ENCODE data around the gene RNF5. TPM values are rescaled to one million over a fixed set of nuclear protein-coding genes. Genes with fewer than 3 reads are reported as not detected.

RNF5 gene
- total RNA-seq: 100 to 1,000 TPM in 1 of 2 donors, 10 to 100 TPM in 1; 98.6 to 129 TPM

- Histone ChIP-seq H3K27ac (peak within 1 kb of the TSS; percentile 93), H3K9me3 (no peaks in the 10 kb centered on the region), H3K27me3 (replicated peaks; ENCODE audit: insufficient read depth) (no peaks in the 10 kb centered on the region), H3K4me1 (replicated peaks) (no peaks in the 10 kb centered on the region), H3K4me3 (peak within 1 kb of the TSS; percentile 50 to 59), H3K36me3 (peaks cover 0 to 5% of the 10 kb centered on the region in 2 donors)
- WGBS: under 1% methylated on average over 33 of the region's 33 CpGs
- peak; percentile 99 for DNase-seq (ENCODE audit: low spot score)
- TF ChIP-seq CTCF (IDR thresholded peaks at IDR 0.05) (no peak), POLR2A (IDR thresholded peaks at IDR 0.05) (no peak), POLR2AphosphoS5 (IDR thresholded peaks at IDR 0.05) (peak; percentile 97)
- intact Hi-C loops (cut with DNase I): loop anchor here (5.0 kb wide), 1 partner anchor 281 kb away; the partner anchor contains the start of gene EHMT2
These were observed at the start of gene RNF5 for GRCh38 chr6:32177788-32178546. Gene RNF5, plus strand, starts transcription at chr6:32178405. Its CDS starts 107 bp downstream, at chr6:32178512.

GRCh38 chr6:32128751-32129296 lies 49.4 kb upstream of the RNF5 start:
- DNase-seq (ENCODE audit: low spot score): no peak
- H3K36me3 ChIP-seq: no peaks in the 10 kb centered on the region
- peaks cover 22% of the 10 kb centered on the region for H3K4me1 ChIP-seq (replicated peaks)
- TF ChIP-seq CTCF (IDR thresholded peaks at IDR 0.05): no peak
- no peak for TF ChIP-seq POLR2A (IDR thresholded peaks at IDR 0.05)
- TF ChIP-seq POLR2AphosphoS5 (IDR thresholded peaks at IDR 0.05): no peak
- H3K9me3 ChIP-seq: no peaks in the 10 kb centered on the region
- peak overlapping the region; percentile 58 to 67 for H3K4me3 ChIP-seq
- intact Hi-C loops (cut with DNase I): no loop called here
- 85% methylated on average over 13 of the region's 13 CpGs for WGBS
- H3K27ac ChIP-seq: peak overlapping the region; percentile 94 to 95
- H3K27me3 ChIP-seq (replicated peaks; ENCODE audit: insufficient read depth): no peaks in the 10 kb centered on the region

GRCh38 chr6:32129297-32130088 lies 48.7 kb upstream of the RNF5 start:
- peak overlapping the region; percentile 58 to 67 for H3K4me3 ChIP-seq
- TF ChIP-seq CTCF (IDR thresholded peaks at IDR 0.05) (no peak), POLR2AphosphoS5 (IDR thresholded peaks at IDR 0.05) (no peak), POLR2A (IDR thresholded peaks at IDR 0.05) (no peak)
- peak overlapping the region; percentile 94 to 95 for H3K27ac ChIP-seq
- no peaks in the 10 kb centered on the region for H3K9me3 ChIP-seq
- peaks cover 22% of the 10 kb centered on the region for H3K4me1 ChIP-seq (replicated peaks)
- intact Hi-C loops (cut with DNase I): loop anchor here (2.0 kb wide), 1 partner anchor 21 kb away; the partner anchor contains the start of gene PRRT1
- H3K27me3 ChIP-seq (replicated peaks; ENCODE audit: insufficient read depth): no peaks in the 10 kb centered on the region
- DNase-seq (ENCODE audit: low spot score): no peak
- WGBS: 29% methylated on average over 22 of the region's 22 CpGs
- no peaks in the 10 kb centered on the region for H3K36me3 ChIP-seq

- Histone ChIP-seq H3K4me3 (no peak overlapping the region), H3K9me3 (no peaks in the 10 kb centered on the region), H3K36me3 (no peaks in the 10 kb centered on the region), H3K27ac (no peak overlapping the region), H3K27me3 (replicated peaks; ENCODE audit: insufficient read depth) (no peaks in the 10 kb centered on the region), H3K4me1 (replicated peaks) (peaks cover 19% of the 10 kb centered on the region)
- TF ChIP-seq CTCF (IDR thresholded peaks at IDR 0.05) (no peak), POLR2A (IDR thresholded peaks at IDR 0.05) (no peak), POLR2AphosphoS5 (IDR thresholded peaks at IDR 0.05) (no peak)
- 87% methylated on average over 14 of the region's 14 CpGs for WGBS
- DNase-seq (ENCODE audit: low spot score): no peak
- intact Hi-C loops (cut with DNase I): loop anchor here (2.0 kb wide), 1 partner anchor 19 kb away; the partner anchor contains the start of gene PRRT1
These were observed 46.7 kb upstream of the RNF5 start for GRCh38 chr6:32131439-32131948.
